GM18858 (cell line): ENCODE measurements around the gene TBC1D8B.
"Not testable (repeated sequence)": the region's sequence is repeated elsewhere in the genome, so short reads cannot be mapped to it uniquely, and the experiment has no call there.

Source experiments
- ATAC-seq: cut with Tn5 transposase; IDR thresholded peaks from one replicate; pipeline ENCODE4 v1.9.1; 2021; ENCODE audit not compliant: unreplicated experiment

TBC1D8B gene

GRCh38 chrX:106802388-106803275, at the start of gene TBC1D8B:
TSS of gene TBC1D8B (plus strand) at chrX:106802673. CDS start at chrX:106802854, 181 bp downstream.
- ATAC-seq, result peak; percentile 87

- ATAC-seq, result not testable (repeated sequence)
Measured at GRCh38 chrX:106769288-106769687, 33.2 kb upstream of the TBC1D8B start.

- no peak for ATAC-seq
Measured at GRCh38 chrX:106774981-106775380, 27.5 kb upstream of the TBC1D8B start.

- no peak for ATAC-seq
Measured at GRCh38 chrX:106780264-106780663, 22.2 kb upstream of the TBC1D8B start.

- no peak for ATAC-seq
Measured at GRCh38 chrX:106780664-106781377, 21.7 kb upstream of the TBC1D8B start.

GRCh38 chrX:106783716-106784115, 18.8 kb upstream of the TBC1D8B start:
- ATAC-seq, result no peak

GRCh38 chrX:106791495-106791894, 11.0 kb upstream of the TBC1D8B start:
- ATAC-seq, result no peak

GRCh38 chrX:106802063-106802387, 448 bp upstream of the TBC1D8B start:
- peak; percentile 18 for ATAC-seq

GRCh38 chrX:106811131-106811910, 8.8 kb downstream of the TBC1D8B start:
- ATAC-seq, result no peak

GRCh38 chrX:106812930-106813329, 10.5 kb downstream of the TBC1D8B start:
- ATAC-seq, result not testable (repeated sequence)

- ATAC-seq, result not testable (repeated sequence)
Measured at GRCh38 chrX:106814093-106814492, 11.6 kb downstream of the TBC1D8B start.

GRCh38 chrX:106862972-106863688, 60.7 kb downstream of the TBC1D8B start:
- ATAC-seq, result peak; percentile 73

GRCh38 chrX:106863697-106864096, 61.2 kb downstream of the TBC1D8B start:
- no peak for ATAC-seq

- not testable (repeated sequence) for ATAC-seq
Measured at GRCh38 chrX:106872796-106873195, 70.3 kb downstream of the TBC1D8B start.

- no peak for ATAC-seq
Measured at GRCh38 chrX:106874075-106874474, 71.6 kb downstream of the TBC1D8B start.

GRCh38 chrX:106875151-106875550, 72.7 kb downstream of the TBC1D8B start:
- no peak for ATAC-seq

GRCh38 chrX:106889468-106889867, 87.0 kb downstream of the TBC1D8B start:
- ATAC-seq, result no peak

- ATAC-seq, result no peak
Measured at GRCh38 chrX:106891762-106892460, 89.4 kb downstream of the TBC1D8B start.

GRCh38 chrX:106894392-106894909, 92.0 kb downstream of the TBC1D8B start:
- ATAC-seq, result peak; percentile 72

GRCh38 chrX:106894978-106895452, 92.5 kb downstream of the TBC1D8B start:
- ATAC-seq, result no peak
